Thyroid gland (tissue), 4 donors: ENCODE results near the gene AGTRAP.

Experiments
- CTCF ChIP-seq, 6 experiments: fragments of 200-600 bp in 3 of 6; fragments of 450-650 bp in 3 of 6; sonication (generic) in 3 of 6; IDR thresholded peaks; one replicate each; pipeline ENCODE4 v1.5.1; 2016 to 2019; ENCODE audit warnings: antibody characterized with exemption in 6 of 6, mild to moderate bottlenecking in 2 of 6, inconsistent platforms in 1 of 6, moderate library complexity in 1 of 6
- POLR2A ChIP-seq, 2 donors: fragments of 450-650 bp; IDR thresholded peaks; one replicate each; pipeline ENCODE4 v1.6.1; 2017; ENCODE audit warnings: antibody characterized with exemption in 2 of 2, mild to moderate bottlenecking in 2 of 2, moderate library complexity in 1 of 2

DNA sequence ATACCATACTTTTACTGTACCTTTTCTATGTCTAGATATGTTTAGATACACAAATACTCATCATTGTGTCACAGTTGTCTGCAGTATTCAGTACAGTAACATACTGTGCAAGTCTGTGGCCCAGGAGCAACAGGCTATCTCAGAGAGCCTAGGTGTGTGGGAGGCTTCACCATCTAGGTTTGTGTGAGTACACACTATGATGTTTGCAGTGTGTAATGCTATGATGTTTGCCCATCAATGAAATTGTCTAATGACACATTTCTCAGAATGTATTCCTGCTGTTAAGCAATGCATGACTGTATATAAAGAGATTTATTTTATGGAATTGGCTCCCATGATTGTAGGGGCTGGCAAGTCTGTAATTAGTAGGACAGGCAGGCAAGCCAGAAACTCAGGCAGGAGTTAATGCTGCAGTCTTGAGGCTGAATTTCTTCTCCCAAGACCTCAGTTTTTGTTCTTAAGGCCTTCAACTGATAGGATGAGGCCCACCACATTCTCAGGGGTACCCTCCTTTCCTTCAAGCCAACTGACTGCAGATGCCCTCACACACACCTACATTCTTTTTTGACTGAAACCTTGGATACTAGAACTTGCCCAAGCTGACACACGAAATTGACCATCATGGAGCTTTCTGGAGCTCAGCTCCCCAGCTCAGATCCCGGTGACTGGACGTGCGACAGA, 7.7 kb upstream of the AGTRAP start:
- no peak for TF ChIP-seq CTCF (IDR thresholded peaks at IDR 0.05)
- no peak for TF ChIP-seq POLR2A (IDR thresholded peaks at IDR 0.05)
